HG03103 (cell line): ENCODE data around the gene GRAMD1B.

Experiments
- ATAC-seq: cut with Tn5 transposase; IDR thresholded peaks from one replicate; pipeline ENCODE4 v1.9.1; 2021; ENCODE audit warnings: low read depth; ENCODE audit not compliant: unreplicated experiment

Gene GRAMD1B

GRCh38 chr11:123429913-123430720 is at the start of gene GRAMD1B:
TSS of gene GRAMD1B (plus strand) at chr11:123430269. CDS start at chr11:123430793, 524 bp downstream.
- ATAC-seq: peak; percentile 62

- ATAC-seq: no peak
Measured at GRCh38 chr11:123381149-123381548, 48.9 kb upstream of the GRAMD1B start.

- peak; percentile 54 for ATAC-seq
Measured at GRCh38 chr11:123381817-123382554, 48.1 kb upstream of the GRAMD1B start.

- no peak for ATAC-seq
Measured at GRCh38 chr11:123382555-123383074, 47.5 kb upstream of the GRAMD1B start.

- no peak for ATAC-seq
Measured at GRCh38 chr11:123384116-123384515, 46.0 kb upstream of the GRAMD1B start.

- no peak for ATAC-seq
Measured at GRCh38 chr11:123386796-123387510, 43.1 kb upstream of the GRAMD1B start.

GRCh38 chr11:123388640-123389039 is 41.4 kb upstream of the GRAMD1B start:
- no peak for ATAC-seq

- no peak for ATAC-seq
Measured at GRCh38 chr11:123390146-123390545, 39.9 kb upstream of the GRAMD1B start.

GRCh38 chr11:123391646-123392348 is 38.3 kb upstream of the GRAMD1B start:
- no peak for ATAC-seq

GRCh38 chr11:123392431-123392830 is 37.6 kb upstream of the GRAMD1B start:
- ATAC-seq: no peak

- ATAC-seq: no peak
Measured at GRCh38 chr11:123392844-123393243, 37.2 kb upstream of the GRAMD1B start.

- ATAC-seq: no peak
Measured at GRCh38 chr11:123393312-123393927, 36.6 kb upstream of the GRAMD1B start.

- ATAC-seq: no peak
Measured at GRCh38 chr11:123404676-123405075, 25.4 kb upstream of the GRAMD1B start.

GRCh38 chr11:123405123-123405592 is 24.9 kb upstream of the GRAMD1B start:
- no peak for ATAC-seq

- ATAC-seq: no peak
Measured at GRCh38 chr11:123406441-123407129, 23.5 kb upstream of the GRAMD1B start.

GRCh38 chr11:123407130-123407995 is 22.7 kb upstream of the GRAMD1B start:
- ATAC-seq: no peak

- no peak for ATAC-seq
Measured at GRCh38 chr11:123407996-123408597, 22.0 kb upstream of the GRAMD1B start.
